Kidney capillary endothelial cell (primary cell): Measurements from ENCODE around the gene NR1H3.

Source experiments
- DNase-seq: peaks from one replicate; pipeline ENCODE4 v3.0.0-alpha.2; 2018; ENCODE audit warnings: low spot score

Gene NR1H3

GRCh38 chr11:47269829-47270305, 12.1 kb downstream of the NR1H3 start, which contains the start of gene MADD:
Gene MADD (plus strand): TSS chr11:47270133.
- peak; percentile 76 for DNase-seq

- no peak for DNase-seq
Measured at GRCh38 chr11:47270331-47271271, 12.8 kb downstream of the NR1H3 start.

GRCh38 chr11:47271328-47271727, 13.5 kb downstream of the NR1H3 start:
- no peak for DNase-seq

- DNase-seq, result no peak
Measured at GRCh38 chr11:47271961-47272661, 14.3 kb downstream of the NR1H3 start.

GRCh38 chr11:47272706-47273105, 14.9 kb downstream of the NR1H3 start:
- DNase-seq, result no peak

GRCh38 chr11:47274495-47275235, 16.9 kb downstream of the NR1H3 start:
- DNase-seq, result no peak

GRCh38 chr11:47276923-47277322, 19.1 kb downstream of the NR1H3 start:
- no peak for DNase-seq

- no peak for DNase-seq
Measured at GRCh38 chr11:47278058-47278457, 20.3 kb downstream of the NR1H3 start.

GRCh38 chr11:47278769-47279168, 21.0 kb downstream of the NR1H3 start:
- no peak for DNase-seq

- DNase-seq, result no peak
Measured at GRCh38 chr11:47280099-47280498, 22.3 kb downstream of the NR1H3 start.

- DNase-seq, result no peak
Measured at GRCh38 chr11:47280860-47281259, 23.1 kb downstream of the NR1H3 start.

- DNase-seq, result no peak
Measured at GRCh38 chr11:47282462-47282861, 24.7 kb downstream of the NR1H3 start.

- DNase-seq, result no peak
Measured at GRCh38 chr11:47284151-47284550, 26.4 kb downstream of the NR1H3 start.

- no peak for DNase-seq
Measured at GRCh38 chr11:47285969-47286770, 28.4 kb downstream of the NR1H3 start.

GRCh38 chr11:47288066-47288465, 30.3 kb downstream of the NR1H3 start:
- DNase-seq, result no peak

GRCh38 chr11:47289856-47290255, 32.1 kb downstream of the NR1H3 start:
- no peak for DNase-seq

GRCh38 chr11:47295385-47295784, 37.6 kb downstream of the NR1H3 start:
- DNase-seq, result no peak

- DNase-seq, result no peak
Measured at GRCh38 chr11:47296045-47296444, 38.2 kb downstream of the NR1H3 start.

- no peak for DNase-seq
Measured at GRCh38 chr11:47299078-47299477, 41.3 kb downstream of the NR1H3 start.

- no peak for DNase-seq
Measured at GRCh38 chr11:47302853-47303252, 45.1 kb downstream of the NR1H3 start.

GRCh38 chr11:47305734-47306483, 48.1 kb downstream of the NR1H3 start:
- DNase-seq, result no peak
